ENCODE data around the gene AGTPBP1. TPM values are rescaled to one million over a fixed set of nuclear protein-coding genes. Genes with fewer than 3 reads are reported as not detected.

AGTPBP1 gene
- total RNA-seq, 2 donors from 2014 or later = 11.2 to 11.7 TPM

DNA sequence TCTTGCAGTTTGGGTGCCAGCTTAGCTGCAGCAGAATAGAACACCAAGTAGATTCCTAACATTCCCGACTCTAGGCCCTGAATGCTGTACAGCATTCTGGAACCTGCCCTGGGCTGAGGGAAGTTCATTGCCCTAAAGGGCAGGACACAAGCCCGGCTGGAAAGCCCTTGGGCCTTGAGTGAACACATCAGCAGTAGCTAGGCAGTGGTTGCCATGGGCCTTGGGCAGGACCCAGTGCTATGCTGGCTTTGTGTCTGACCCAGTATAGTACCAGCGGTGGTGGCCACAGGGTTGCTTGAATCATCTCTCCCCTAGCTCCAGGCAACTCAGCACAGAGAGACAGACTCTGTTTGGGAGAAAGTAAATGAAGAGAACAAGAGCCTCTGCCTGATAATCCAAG, 137.8 kb downstream of the AGTPBP1 start:
- Histone ChIP-seq H3K27ac (no peak overlapping the region), H3K36me3 (no peaks in the 10 kb centered on the region), H3K27me3 (no peaks in the 10 kb centered on the region), H3K4me3 (no peak overlapping the region), H3K9ac (ENCODE audit: low read depth in 2 of 2, low read length in 2 of 2) (no peak overlapping the region), H3K4me1 (no peaks in the 10 kb centered on the region), H3K9me3 (no peaks in the 10 kb centered on the region)
- TF ChIP-seq, protein P1, sequence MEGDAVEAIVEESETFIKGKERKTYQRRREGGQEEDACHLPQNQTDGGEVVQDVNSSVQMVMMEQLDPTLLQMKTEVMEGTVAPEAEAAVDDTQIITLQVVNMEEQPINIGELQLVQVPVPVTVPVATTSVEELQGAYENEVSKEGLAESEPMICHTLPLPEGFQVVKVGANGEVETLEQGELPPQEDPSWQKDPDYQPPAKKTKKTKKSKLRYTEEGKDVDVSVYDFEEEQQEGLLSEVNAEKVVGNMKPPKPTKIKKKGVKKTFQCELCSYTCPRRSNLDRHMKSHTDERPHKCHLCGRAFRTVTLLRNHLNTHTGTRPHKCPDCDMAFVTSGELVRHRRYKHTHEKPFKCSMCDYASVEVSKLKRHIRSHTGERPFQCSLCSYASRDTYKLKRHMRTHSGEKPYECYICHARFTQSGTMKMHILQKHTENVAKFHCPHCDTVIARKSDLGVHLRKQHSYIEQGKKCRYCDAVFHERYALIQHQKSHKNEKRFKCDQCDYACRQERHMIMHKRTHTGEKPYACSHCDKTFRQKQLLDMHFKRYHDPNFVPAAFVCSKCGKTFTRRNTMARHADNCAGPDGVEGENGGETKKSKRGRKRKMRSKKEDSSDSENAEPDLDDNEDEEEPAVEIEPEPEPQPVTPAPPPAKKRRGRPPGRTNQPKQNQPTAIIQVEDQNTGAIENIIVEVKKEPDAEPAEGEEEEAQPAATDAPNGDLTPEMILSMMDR (IDR thresholded peaks at IDR 0.05) = no peak
- DNase-seq = no peak
- intact Hi-C loops (cut with DNase I) = no loop called here

DNA sequence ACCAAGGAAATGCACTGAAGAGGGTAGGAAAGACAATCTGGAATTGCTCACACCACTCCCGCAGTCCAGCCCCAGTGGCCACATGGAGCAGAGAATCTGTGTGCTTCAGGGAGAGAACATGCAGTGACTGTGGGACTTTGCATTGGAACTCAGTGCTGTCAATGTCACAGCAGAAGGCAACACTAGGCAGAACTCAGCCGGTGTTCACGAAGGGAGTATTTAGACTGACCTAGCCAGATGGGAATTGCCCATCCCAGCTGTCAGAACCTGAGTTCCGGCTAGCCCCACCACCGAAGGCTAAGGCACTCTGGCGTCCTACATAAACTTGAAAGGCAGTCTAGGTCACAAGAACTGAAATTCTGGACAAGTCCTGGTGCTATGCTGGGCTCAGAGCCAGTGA, 139.0 kb downstream of the AGTPBP1 start:
- no peak overlapping the region for H3K27ac ChIP-seq
- no peaks in the 10 kb centered on the region for H3K27me3 ChIP-seq
- H3K9me3 ChIP-seq = no peaks in the 10 kb centered on the region
- H3K4me1 ChIP-seq = no peaks in the 10 kb centered on the region
- no peaks in the 10 kb centered on the region for H3K36me3 ChIP-seq
- H3K4me3 ChIP-seq = no peak overlapping the region
- TF ChIP-seq, protein P1 (IDR thresholded peaks at IDR 0.05) = no peak
- DNase-seq = no peak
- no peak overlapping the region for H3K9ac ChIP-seq (ENCODE audit: low read depth in 2 of 2, low read length in 2 of 2)
- intact Hi-C loops (cut with DNase I) = no loop called here

DNA sequence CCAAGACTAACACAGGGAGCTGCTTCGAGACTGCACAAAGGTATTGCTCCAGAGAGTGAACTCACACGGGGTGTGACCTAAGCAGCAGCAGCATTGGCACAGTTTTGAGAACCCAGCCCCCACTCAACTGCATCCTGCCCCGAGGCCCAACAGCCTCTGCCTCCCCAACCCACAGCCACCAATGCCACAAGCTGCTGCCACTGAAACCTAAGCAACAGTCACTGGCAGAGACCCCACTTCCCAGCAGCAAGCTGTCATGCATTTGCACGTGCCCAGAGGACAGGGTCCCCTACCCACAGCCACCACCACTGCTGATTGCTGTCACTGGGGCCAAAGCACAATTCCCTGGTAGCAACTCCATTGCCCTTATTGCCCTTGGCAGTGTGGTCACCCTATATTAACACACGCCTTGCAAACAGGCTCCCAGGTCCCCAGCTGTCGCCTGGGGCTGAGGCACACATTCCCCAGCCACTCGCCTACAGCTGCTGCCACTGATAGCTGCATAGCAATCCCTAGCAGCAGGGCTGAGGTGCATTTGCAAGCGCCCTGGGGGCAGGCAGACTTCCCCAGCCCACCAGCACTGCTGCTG, 141.0 kb downstream of the AGTPBP1 start:
- Histone ChIP-seq H3K36me3 (no peaks in the 10 kb centered on the region), H3K27ac (no peak overlapping the region), H3K9ac (ENCODE audit: low read depth in 2 of 2, low read length in 2 of 2) (no peak overlapping the region), H3K9me3 (no peaks in the 10 kb centered on the region), H3K4me1 (no peaks in the 10 kb centered on the region), H3K4me3 (no peak overlapping the region), H3K27me3 (no peaks in the 10 kb centered on the region)
- TF ChIP-seq, protein P1 (IDR thresholded peaks at IDR 0.05) = no peak
- DNase-seq = no peak
- intact Hi-C loops (cut with DNase I) = no loop called here

DNA sequence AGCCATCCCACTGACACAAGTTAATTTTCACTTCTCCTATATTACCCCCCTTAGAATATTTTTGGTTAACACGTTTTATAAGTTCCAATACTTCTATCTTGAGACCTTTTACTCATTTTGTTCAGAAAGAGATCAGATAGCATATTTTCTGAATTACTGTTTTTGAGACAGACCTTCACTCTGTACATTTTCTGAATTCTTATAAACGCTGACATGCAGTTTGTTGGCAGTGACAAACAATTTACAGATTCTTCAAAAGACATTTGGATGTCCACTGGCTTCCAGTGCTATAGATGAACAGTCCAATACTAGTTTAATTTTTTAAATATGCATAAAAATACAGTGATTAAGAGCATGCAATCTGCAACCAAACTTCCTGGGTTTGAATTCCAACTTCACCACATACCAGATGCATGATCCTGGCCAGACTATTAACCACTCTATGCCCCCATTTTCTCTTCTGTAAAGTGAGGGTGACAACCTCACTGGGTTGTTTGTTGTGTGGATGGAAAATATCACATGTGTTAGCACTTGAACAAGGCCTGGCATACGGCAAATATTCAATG, 142.1 kb downstream of the AGTPBP1 start:
- H3K9ac ChIP-seq (ENCODE audit: low read depth in 2 of 2, low read length in 2 of 2) = no peak overlapping the region
- no peak overlapping the region for H3K27ac ChIP-seq
- no peak for DNase-seq
- no peaks in the 10 kb centered on the region for H3K36me3 ChIP-seq
- TF ChIP-seq, protein P1 (IDR thresholded peaks at IDR 0.05) = no peak
- intact Hi-C loops (cut with DNase I) = no loop called here
- H3K4me1 ChIP-seq = no peaks in the 10 kb centered on the region
- H3K9me3 ChIP-seq = no peaks in the 10 kb centered on the region
- no peaks in the 10 kb centered on the region for H3K27me3 ChIP-seq
- H3K4me3 ChIP-seq = no peak overlapping the region

DNA sequence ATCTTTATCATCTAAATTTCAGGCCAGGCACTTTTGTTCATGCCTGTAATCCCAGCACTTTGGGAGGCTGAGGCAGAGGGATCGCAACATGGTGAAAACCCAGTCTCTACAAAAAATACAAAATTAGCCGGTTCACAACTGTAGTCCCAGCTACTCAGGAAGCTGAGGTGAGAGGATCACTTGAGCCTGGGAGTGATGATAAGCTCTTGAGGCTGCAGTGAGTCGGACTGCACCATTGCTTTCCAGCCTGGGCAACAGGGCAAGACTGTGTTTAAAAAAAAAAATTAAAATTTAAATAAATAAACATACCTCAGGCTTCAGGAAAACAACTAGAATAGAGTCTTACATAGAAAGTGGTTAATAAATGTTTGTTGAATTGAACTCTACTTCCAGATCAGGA, 147.4 kb downstream of the AGTPBP1 start:
- Histone ChIP-seq H3K27me3 (no peaks in the 10 kb centered on the region), H3K27ac (no peak overlapping the region), H3K4me1 (no peaks in the 10 kb centered on the region), H3K9me3 (no peaks in the 10 kb centered on the region), H3K9ac (ENCODE audit: low read depth in 2 of 2, low read length in 2 of 2) (no peak overlapping the region), H3K4me3 (no peak overlapping the region), H3K36me3 (no peaks in the 10 kb centered on the region)
- no peak for DNase-seq
- TF ChIP-seq, protein P1 (IDR thresholded peaks at IDR 0.05) = no peak
- intact Hi-C loops (cut with DNase I) = no loop called here

All from colonic mucosa (tissue), 4 donors.